ACHN (cell line): ENCODE data around the gene STAMBPL1.

Experiments used
- DNase-seq: peaks from one replicate; pipeline ENCODE4 v3.0.0-alpha.2; 2015
- in situ Hi-C: cut with HindIII; loops from 2 replicates; pipeline ENCODE4 v1.10.0; 2017; ENCODE audit warnings: low sequenced_read_pairs, low pct_ligation_motif_present, low pct_unique_long_range_greater_than_20kb

Gene STAMBPL1

DNA sequence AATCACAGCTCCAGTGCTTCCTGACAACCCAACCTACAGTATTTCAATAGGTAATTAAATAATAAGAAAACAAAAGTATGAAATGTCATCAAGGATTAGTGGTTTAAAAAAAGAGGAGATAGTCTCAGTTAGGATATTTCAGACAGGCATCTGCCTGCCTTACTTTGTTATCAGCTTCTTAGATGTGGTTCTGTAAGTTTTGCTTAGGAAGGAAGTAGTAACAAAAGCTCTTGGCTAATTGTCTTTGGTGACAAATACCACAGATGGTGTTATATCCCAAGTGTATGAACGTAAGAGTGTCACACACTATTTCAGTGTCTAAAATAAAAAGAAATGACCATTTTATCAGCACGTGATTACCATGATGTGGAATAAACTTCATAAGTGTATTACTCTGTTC lies 82.3 kb downstream of the STAMBPL1 start:
- DNase-seq = no peak
- in situ Hi-C loops = no loop called here

DNA sequence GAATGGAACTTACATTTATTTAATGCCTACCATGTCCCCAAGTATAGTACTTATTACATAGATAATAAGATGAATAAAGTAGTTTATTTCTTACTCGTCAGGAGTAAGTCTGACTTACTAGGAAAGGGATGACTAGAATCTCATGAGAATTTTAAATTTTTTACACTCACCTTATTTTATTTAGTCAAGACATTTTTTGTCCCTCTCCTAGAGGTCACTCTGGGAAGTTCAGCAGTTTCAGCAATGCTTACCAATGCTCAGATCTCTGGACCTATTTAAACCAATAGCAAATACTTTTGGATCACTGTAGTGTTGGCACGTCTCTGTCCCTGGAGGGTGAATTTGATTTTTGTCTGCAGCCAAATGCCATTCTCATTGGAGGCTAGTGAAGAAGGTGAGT lies 83.3 kb downstream of the STAMBPL1 start:
- no peak for DNase-seq
- in situ Hi-C loops = no loop called here

GRCh38 chr10:88964360-88964759 lies 84.3 kb downstream of the STAMBPL1 start:
- in situ Hi-C loops = no loop called here

DNA sequence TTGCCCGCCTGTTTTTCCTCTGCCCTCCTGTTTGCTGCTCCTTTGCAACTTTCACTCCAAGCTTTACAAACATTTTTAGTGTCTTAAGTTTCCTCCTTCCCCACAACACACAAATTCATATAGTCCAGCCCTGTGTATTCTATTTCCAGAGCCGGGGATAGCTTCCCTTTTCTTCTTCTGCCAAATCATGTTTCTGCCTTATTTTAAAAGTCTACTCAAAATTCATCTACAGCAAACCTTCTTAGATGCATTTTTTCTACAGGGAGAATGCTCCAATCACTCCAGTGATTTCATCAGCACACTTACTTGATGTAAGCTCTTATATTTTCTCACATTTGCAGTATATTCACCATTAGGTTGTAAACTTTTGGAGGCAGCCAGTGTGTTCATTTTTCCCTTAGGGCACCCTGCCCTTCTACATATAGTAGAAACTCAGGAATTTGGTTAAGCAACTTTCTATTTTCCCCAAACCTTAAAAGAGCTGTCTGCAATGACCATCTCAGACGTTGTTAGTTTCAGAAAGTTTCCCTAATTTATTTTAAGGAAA lies 84.9 kb downstream of the STAMBPL1 start:
- in situ Hi-C loops = no loop called here
- DNase-seq = no peak

More at GRCh38 chr10:88964360-88964759, 84.3 kb downstream of the STAMBPL1 start:
- DNase-seq = no peak

GRCh38 chr10:88966797-88967196 lies 86.8 kb downstream of the STAMBPL1 start:
- DNase-seq = no peak
- in situ Hi-C loops = no loop called here

DNA sequence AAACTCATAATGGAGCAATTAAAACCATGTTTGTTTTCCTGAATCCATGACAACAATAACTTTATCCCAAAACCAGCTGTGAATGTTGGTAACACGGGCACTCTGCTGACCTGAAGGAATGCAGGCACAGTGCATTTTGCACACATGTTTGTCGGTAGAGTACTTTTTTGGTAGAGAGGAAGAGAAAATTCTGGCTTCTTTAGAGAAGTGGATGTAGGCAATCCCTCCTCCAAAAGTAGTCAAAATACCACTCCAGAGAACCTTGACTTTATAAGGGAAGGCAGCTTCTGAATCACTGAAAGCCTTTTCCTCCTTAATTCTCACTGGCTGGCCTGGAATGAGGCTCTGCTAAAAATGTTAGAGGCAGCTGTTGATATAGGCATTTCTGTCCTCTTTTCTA lies 88.3 kb downstream of the STAMBPL1 start:
- in situ Hi-C loops = no loop called here

GRCh38 chr10:88971221-88972061 lies 91.4 kb downstream of the STAMBPL1 start:
- no peak for DNase-seq
- in situ Hi-C loops = no loop called here

More for the DNA sequence above, 88.3 kb downstream of the STAMBPL1 start:
- no peak for DNase-seq
